SH-SY5Y (cell line): Measurements from ENCODE around the gene TRIM64.

Experiments used
- GATA2 ChIP-seq: IDR thresholded peaks from 2 replicates; pipeline ENCODE4 v1.6.1; 2011; ENCODE audit warnings: mild to moderate bottlenecking, low read depth, low read length
- GATA3 ChIP-seq: IDR thresholded peaks from 2 replicates; pipeline ENCODE4 v1.6.1; 2011; ENCODE audit warnings: low read depth, mild to moderate bottlenecking, low read length, moderate library complexity

DNA sequence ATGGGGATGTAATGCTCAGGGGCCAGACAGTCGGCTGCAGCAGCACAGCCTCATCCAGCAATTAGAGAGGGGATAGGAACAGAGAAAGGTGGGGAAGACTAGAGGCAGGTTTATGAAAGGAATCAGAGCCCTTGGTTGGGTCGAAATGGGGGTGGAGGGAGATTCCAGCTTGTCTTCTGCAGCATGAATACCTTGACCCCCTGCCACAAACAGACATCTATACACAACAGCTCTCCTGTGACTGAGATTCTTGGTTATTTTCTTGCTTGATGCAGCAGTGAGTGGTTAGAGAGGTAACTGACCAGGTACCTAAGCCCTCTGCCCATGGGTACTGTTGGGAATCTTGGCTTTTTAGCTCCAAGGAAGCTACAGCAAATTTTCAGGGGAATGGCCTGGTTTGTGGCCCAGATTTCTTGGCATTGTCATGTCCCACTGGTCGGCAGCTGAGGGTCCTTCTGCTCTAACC, 43.6 kb upstream of the TRIM64 start, which contains the start of gene TRIM49D1:
- TF ChIP-seq GATA2 = no peak
- no peak for TF ChIP-seq GATA3
